ENCODE measurements around the gene FXYD6. TPM values are rescaled to one million over a fixed set of nuclear protein-coding genes. Genes with fewer than 3 reads are reported as not detected.

Gene FXYD6
- total and polyA plus RNA-seq, 9 of the 15 experiments (the other 6 are each of a cell fraction or from before 2014, with no cell fraction given) = 0.07 to 0.35 TPM; not detected in 7

DNA sequence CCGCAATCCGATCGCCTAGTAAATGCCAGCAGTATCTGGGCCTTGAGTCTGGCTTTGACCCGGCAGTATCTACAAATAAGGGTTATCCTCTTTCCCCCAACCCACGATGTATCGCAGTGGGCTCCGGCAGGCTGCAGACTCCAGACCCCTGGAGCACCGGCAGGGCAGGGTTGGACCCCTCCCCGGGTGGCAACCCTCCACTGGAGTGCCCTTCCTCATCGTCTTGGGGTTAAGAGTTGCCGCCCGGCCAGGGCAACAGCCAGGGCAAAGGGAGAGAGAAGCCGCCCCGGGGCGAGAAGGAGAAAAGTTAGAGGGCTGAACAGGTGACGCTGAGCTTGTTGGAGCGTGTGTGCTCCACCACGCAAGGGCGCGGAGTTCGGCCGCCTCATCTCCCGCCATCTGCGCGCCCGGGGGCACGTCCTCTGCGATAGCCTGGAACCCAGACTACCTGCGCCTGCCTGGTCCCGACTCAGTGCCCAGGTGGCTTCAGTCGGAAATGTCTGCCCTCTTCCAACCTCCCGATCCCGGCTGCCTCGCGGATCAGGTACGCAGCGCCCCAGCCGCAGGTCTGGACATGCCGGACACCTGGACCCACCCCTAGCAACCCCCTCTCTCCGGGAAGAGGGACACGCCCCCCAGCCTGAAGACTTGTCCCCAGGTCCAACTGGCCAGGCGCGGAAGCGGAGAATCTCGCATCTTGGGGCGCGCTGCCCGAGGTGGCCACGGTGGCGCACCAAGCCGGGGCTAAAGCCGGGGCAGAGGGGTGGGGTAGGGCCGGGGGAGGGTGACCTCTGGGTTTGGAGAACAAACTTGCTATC lies 80.6 kb downstream of the FXYD6 start (continued):
- TF ChIP-seq, protein P1, sequence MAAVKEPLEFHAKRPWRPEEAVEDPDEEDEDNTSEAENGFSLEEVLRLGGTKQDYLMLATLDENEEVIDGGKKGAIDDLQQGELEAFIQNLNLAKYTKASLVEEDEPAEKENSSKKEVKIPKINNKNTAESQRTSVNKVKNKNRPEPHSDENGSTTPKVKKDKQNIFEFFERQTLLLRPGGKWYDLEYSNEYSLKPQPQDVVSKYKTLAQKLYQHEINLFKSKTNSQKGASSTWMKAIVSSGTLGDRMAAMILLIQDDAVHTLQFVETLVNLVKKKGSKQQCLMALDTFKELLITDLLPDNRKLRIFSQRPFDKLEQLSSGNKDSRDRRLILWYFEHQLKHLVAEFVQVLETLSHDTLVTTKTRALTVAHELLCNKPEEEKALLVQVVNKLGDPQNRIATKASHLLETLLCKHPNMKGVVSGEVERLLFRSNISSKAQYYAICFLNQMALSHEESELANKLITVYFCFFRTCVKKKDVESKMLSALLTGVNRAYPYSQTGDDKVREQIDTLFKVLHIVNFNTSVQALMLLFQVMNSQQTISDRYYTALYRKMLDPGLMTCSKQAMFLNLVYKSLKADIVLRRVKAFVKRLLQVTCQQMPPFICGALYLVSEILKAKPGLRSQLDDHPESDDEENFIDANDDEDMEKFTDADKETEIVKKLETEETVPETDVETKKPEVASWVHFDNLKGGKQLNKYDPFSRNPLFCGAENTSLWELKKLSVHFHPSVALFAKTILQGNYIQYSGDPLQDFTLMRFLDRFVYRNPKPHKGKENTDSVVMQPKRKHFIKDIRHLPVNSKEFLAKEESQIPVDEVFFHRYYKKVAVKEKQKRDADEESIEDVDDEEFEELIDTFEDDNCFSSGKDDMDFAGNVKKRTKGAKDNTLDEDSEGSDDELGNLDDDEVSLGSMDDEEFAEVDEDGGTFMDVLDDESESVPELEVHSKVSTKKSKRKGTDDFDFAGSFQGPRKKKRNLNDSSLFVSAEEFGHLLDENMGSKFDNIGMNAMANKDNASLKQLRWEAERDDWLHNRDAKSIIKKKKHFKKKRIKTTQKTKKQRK (IDR thresholded peaks at IDR 0.05; ENCODE audit: borderline replicate concordance, low read depth, low read length) = no peak
- no peak for TF ChIP-seq ZNF134 (CRISPR knock-in tag; conservative IDR thresholded peaks at IDR 0.05)
- TF ChIP-seq, protein P2, sequence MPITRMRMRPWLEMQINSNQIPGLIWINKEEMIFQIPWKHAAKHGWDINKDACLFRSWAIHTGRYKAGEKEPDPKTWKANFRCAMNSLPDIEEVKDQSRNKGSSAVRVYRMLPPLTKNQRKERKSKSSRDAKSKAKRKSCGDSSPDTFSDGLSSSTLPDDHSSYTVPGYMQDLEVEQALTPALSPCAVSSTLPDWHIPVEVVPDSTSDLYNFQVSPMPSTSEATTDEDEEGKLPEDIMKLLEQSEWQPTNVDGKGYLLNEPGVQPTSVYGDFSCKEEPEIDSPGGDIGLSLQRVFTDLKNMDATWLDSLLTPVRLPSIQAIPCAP (CRISPR knock-in tag; IDR thresholded peaks at IDR 0.05; ENCODE audit: borderline replicate concordance) = no peak
- TF ChIP-seq, protein P3, sequence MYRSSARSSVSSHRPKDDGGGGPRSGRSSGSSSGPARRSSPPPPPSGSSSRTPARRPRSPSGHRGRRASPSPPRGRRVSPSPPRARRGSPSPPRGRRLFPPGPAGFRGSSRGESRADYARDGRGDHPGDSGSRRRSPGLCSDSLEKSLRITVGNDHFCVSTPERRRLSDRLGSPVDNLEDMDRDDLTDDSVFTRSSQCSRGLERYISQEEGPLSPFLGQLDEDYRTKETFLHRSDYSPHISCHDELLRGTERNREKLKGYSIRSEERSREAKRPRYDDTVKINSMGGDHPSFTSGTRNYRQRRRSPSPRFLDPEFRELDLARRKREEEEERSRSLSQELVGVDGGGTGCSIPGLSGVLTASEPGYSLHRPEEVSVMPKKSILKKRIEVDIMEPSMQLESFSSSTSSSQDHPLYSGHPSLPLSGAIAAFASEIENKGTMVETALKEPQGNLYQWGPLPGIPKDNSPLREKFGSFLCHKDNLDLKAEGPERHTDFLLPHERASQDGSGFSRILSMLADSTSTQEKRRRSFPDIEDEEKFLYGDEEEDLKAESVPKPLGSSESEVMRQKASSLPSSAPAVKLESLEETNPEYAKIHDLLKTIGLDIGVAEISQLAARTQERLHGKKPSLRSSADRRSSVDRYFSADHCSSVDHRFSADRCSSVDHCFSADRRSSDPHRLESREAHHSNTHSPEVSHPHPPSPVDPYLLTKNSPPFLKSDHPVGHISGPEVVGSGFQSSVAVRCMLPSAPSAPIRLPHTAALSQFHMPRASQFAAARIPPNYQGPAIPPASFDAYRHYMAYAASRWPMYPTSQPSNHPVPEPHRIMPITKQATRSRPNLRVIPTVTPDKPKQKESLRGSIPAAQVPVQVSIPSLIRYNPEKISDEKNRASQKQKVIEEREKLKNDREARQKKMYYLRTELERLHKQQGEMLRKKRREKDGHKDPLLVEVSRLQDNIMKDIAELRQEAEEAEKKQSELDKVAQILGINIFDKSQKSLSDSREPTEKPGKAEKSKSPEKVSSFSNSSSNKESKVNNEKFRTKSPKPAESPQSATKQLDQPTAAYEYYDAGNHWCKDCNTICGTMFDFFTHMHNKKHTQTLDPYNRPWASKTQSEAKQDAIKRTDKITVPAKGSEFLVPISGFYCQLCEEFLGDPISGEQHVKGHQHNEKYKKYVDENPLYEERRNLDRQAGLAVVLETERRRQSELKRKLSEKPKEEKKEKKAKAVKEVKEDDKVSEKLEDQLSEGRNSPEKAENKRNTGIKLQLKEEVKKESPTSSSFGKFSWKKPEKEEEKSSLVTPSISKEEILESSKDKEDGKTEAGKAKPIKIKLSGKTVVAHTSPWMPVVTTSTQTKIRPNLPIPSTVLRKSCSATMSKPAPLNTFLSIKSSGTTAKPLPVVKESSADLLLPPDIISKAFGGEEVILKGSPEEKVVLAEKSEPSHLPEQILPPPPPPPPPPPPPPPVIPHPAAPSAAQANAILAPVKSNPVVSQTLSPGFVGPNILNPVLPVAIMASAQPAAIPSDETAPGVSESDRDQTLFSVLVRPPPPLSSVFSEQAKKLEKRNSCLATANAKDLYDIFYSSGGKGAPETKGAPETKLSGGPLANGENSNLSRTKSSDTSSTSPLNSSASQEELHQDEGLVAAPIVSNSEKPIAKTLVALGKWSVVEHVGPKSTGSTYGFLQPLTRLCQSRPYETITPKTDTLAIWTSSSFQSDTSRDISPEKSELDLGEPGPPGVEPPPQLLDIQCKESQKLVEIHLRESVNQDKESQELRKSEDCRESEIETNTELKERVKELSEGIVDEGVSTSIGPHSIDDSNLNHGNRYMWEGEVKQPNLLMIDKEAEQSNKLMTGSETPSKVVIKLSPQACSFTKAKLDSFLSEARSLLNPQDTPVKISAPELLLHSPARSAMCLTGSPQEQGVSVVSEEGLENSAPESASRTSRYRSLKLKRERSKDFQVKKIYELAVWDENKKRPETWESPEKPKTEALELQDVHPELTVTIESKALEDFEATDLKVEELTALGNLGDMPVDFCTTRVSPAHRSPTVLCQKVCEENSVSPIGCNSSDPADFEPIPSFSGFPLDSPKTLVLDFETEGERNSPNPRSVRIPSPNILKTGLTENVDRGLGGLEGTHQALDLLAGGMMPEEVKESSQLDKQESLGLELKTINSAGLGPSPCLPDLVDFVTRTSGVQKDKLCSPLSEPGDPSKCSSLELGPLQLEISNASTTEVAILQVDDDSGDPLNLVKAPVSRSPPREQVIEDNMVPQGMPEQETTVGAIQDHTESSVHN (IDR thresholded peaks at IDR 0.05; ENCODE audit: borderline replicate concordance in 1 of 2, low read depth in 1 of 2) = no peak
- no peak for TF ChIP-seq MCM3 (IDR thresholded peaks at IDR 0.05)
- TF ChIP-seq SIN3A (IDR thresholded peaks at IDR 0.05; ENCODE audit: borderline replicate concordance in 2 of 2, control insufficient read depth in 1 of 2, low read depth in 2 of 2, low read length in 2 of 2) = no peak

All from K562 (cell line).